H7 (cell line): ENCODE measurements around the gene ZNF784. TPM values are rescaled to one million over a fixed set of nuclear protein-coding genes. Genes with fewer than 3 reads are reported as not detected.

Source experiments
- DNase-seq: peaks from one replicate; pipeline ENCODE4 v3.0.0; 2012
- H3K27me3 ChIP-seq: 2 replicates; pipeline ENCODE4 v1.6.0; 2011; ENCODE audit warnings: mild to moderate bottlenecking, low read length; ENCODE audit not compliant: control insufficient read depth, insufficient read depth
- H3K36me3 ChIP-seq: replicated peaks from 2 replicates; pipeline ENCODE4 v1.5.1; 2011; ENCODE audit warnings: low read length; ENCODE audit not compliant: control insufficient read depth, insufficient read depth
- H3K4me3 ChIP-seq: 2 replicates; pipeline ENCODE4 v1.5.1; 2011; ENCODE audit warnings: low read depth, mild to moderate bottlenecking, control low read depth, low read length, moderate library complexity; ENCODE audit not compliant: insufficient read depth
- total RNA-seq: library from RNA; depleted of rRNA; stranded (reverse); fragments of >200 nt; shearing (Covaris generic); gene quantifications from 2 replicates; pipeline ENCODE4 v1.2.3, GENCODE V29; 2014

The ZNF784 gene
- total RNA-seq, 1 experiment from 2014 or later: 12.5 TPM

- Histone ChIP-seq H3K36me3 (peaks cover 53% of the 10 kb centered on the region), H3K4me3 (no peak overlapping the region), H3K27me3 (no peaks in the 10 kb centered on the region)
- DNase-seq: no peak
Measured at GRCh38 chr19:55661826-55662225, 37.5 kb upstream of the ZNF784 start.

- no peak overlapping the region for H3K4me3 ChIP-seq
- peaks cover 44% of the 10 kb centered on the region for H3K36me3 ChIP-seq
- DNase-seq: no peak
- H3K27me3 ChIP-seq: no peaks in the 10 kb centered on the region
Measured at GRCh38 chr19:55660991-55661390, 36.6 kb upstream of the ZNF784 start.

GRCh38 chr19:55660404-55660803 lies 36.0 kb upstream of the ZNF784 start:
- DNase-seq: no peak
- Histone ChIP-seq H3K4me3 (no peak overlapping the region), H3K27me3 (no peaks in the 10 kb centered on the region), H3K36me3 (peaks cover 42% of the 10 kb centered on the region)

- DNase-seq: no peak
- Histone ChIP-seq H3K36me3 (peaks cover 39% of the 10 kb centered on the region), H3K4me3 (no peak overlapping the region), H3K27me3 (no peaks in the 10 kb centered on the region)
Measured at GRCh38 chr19:55659822-55660221, 35.5 kb upstream of the ZNF784 start.

GRCh38 chr19:55658846-55659459 lies 34.6 kb upstream of the ZNF784 start:
- Histone ChIP-seq H3K36me3 (peaks cover 33% of the 10 kb centered on the region), H3K27me3 (no peaks in the 10 kb centered on the region), H3K4me3 (no peak overlapping the region)
- DNase-seq: no peak

GRCh38 chr19:55656988-55657747 lies 32.8 kb upstream of the ZNF784 start:
- Histone ChIP-seq H3K36me3 (peaks cover 17% of the 10 kb centered on the region), H3K4me3 (no peak overlapping the region), H3K27me3 (no peaks in the 10 kb centered on the region)
- no peak for DNase-seq

GRCh38 chr19:55656552-55656951 lies 32.2 kb upstream of the ZNF784 start:
- Histone ChIP-seq H3K4me3 (peak overlapping the region; percentile 100; the same call in 1 of the 2 replicates), H3K27me3 (no peaks in the 10 kb centered on the region), H3K36me3 (peaks cover 12% of the 10 kb centered on the region)
- DNase-seq: no peak

GRCh38 chr19:55655648-55656040 lies 31.3 kb upstream of the ZNF784 start:
- peak overlapping the region; percentile 100 for H3K4me3 ChIP-seq
- H3K27me3 ChIP-seq: no peaks in the 10 kb centered on the region
- no peak for DNase-seq
- peaks cover 6% of the 10 kb centered on the region for H3K36me3 ChIP-seq

GRCh38 chr19:55654868-55655647 lies 30.7 kb upstream of the ZNF784 start, which contains the start of gene U2AF2:
Gene U2AF2 (plus strand): TSS chr19:55655035. CDS start chr19:55655105, 70 bp downstream.
- Histone ChIP-seq H3K4me3 (peak within 1 kb of the TSS; percentile 100), H3K36me3 (peaks cover 3% of the 10 kb centered on the region), H3K27me3 (no peaks in the 10 kb centered on the region)
- peak; percentile 99 for DNase-seq

GRCh38 chr19:55654323-55654867 lies 30.0 kb upstream of the ZNF784 start:
- Histone ChIP-seq H3K36me3 (peaks cover 3% of the 10 kb centered on the region), H3K4me3 (peak overlapping the region; percentile 100), H3K27me3 (no peaks in the 10 kb centered on the region)
- peak; percentile 95 for DNase-seq

- no peaks in the 10 kb centered on the region for H3K27me3 ChIP-seq
- H3K4me3 ChIP-seq: peak overlapping the region; percentile 100
- peaks cover 2% of the 10 kb centered on the region for H3K36me3 ChIP-seq
- DNase-seq: peak; percentile 97
Measured at GRCh38 chr19:55653651-55654322, 29.4 kb upstream of the ZNF784 start.

GRCh38 chr19:55652311-55653128 lies 28.2 kb upstream of the ZNF784 start:
- peak; percentile 57 for DNase-seq
- H3K27me3 ChIP-seq: no peaks in the 10 kb centered on the region
- peak overlapping the region; percentile 45 for H3K4me3 ChIP-seq
- no peaks in the 10 kb centered on the region; the same call in 1 of the 2 replicates for H3K36me3 ChIP-seq

- no peaks in the 10 kb centered on the region for H3K27me3 ChIP-seq
- no peak for DNase-seq
- no peak overlapping the region for H3K4me3 ChIP-seq
- H3K36me3 ChIP-seq: no peaks in the 10 kb centered on the region; the same call in 1 of the 2 replicates
Measured at GRCh38 chr19:55651236-55651635, 26.9 kb upstream of the ZNF784 start.
